SJSA1 (cell line): ENCODE results near the gene PCBP4. TPM values are rescaled to one million over a fixed set of nuclear protein-coding genes. Genes with fewer than 3 reads are reported as not detected.
"Not testable (repeated sequence)": the region's sequence is repeated elsewhere in the genome, so short reads cannot be mapped to it uniquely, and the experiment has no call there.

Experiments used
- DNase-seq, 2 experiments: peaks; one replicate each; pipeline ENCODE4 v3.0.0-alpha.2; 2015 to 2020; ENCODE audit warnings: low spot score in 2 of 2, low read depth in 1 of 2
- H3K27ac ChIP-seq: fragments of 250-450 bp; sonication (Bioruptor Pico); 2 replicates; pipeline ENCODE4 v1.5.1; 2020; ENCODE audit warnings: mild to moderate bottlenecking, moderate library complexity
- H3K27me3 ChIP-seq: fragments of 250-450 bp; sonication (Bioruptor Pico); replicated peaks from 2 replicates; pipeline ENCODE4 v1.5.1; 2020; ENCODE audit warnings: mild to moderate bottlenecking, moderate library complexity
- H3K36me3 ChIP-seq: fragments of 250-450 bp; sonication (Bioruptor Pico); 2 replicates; pipeline ENCODE4 v1.5.1; 2020; ENCODE audit warnings: mild to moderate bottlenecking
- H3K4me1 ChIP-seq: fragments of 250-450 bp; sonication (Bioruptor Pico); replicated peaks from 2 replicates; pipeline ENCODE4 v1.6.1; 2021; ENCODE audit warnings: mild to moderate bottlenecking
- H3K4me3 ChIP-seq: fragments of 250-450 bp; sonication (Bioruptor Pico); 2 replicates; pipeline ENCODE4 v1.5.1; 2020; ENCODE audit warnings: mild to moderate bottlenecking
- H3K9me3 ChIP-seq: fragments of 250-450 bp; sonication (Bioruptor Pico); replicated peaks from 2 replicates; pipeline ENCODE4 v1.5.1; 2020; ENCODE audit warnings: mild to moderate bottlenecking
- total RNA-seq: library from RNA; depleted of rRNA; stranded (reverse); fragments of >200 nt; shearing (Covaris generic); gene quantifications from 2 replicates; pipeline ENCODE4 v1.2.3, GENCODE V29; 2014; rRNA removed

The PCBP4 gene
- total RNA-seq, 1 experiment from 2014 or later = 138 TPM

GRCh38 chr3:51929420-51930003 lies 37.7 kb downstream of the PCBP4 start:
- Histone ChIP-seq H3K27ac (no peak overlapping the region), H3K27me3 (no peaks in the 10 kb centered on the region; the same call in 1 of the 2 replicates), H3K4me3 (no peak overlapping the region), H3K36me3 (peaks cover 13% of the 10 kb centered on the region), H3K9me3 (no peaks in the 10 kb centered on the region), H3K4me1 (no peaks in the 10 kb centered on the region)
- no peak for DNase-seq

- H3K27me3 ChIP-seq, H3K27ac ChIP-seq, H3K9me3 ChIP-seq, H3K36me3 ChIP-seq, DNase-seq, H3K4me3 ChIP-seq, H3K4me1 ChIP-seq: not testable (repeated sequence)
These were observed 38.3 kb downstream of the PCBP4 start for GRCh38 chr3:51928981-51929380.

- peaks cover 3% of the 10 kb centered on the region; the same call in 1 of the 2 replicates for H3K36me3 ChIP-seq
- H3K4me1 ChIP-seq = no peaks in the 10 kb centered on the region
- H3K9me3 ChIP-seq = no peaks in the 10 kb centered on the region
- no peaks in the 10 kb centered on the region; the same call in 1 of the 2 replicates for H3K27me3 ChIP-seq
- no peak overlapping the region for H3K27ac ChIP-seq
- DNase-seq = no peak
- no peak overlapping the region for H3K4me3 ChIP-seq
These were observed 38.8 kb downstream of the PCBP4 start for GRCh38 chr3:51928438-51928837.

- H3K4me3 ChIP-seq = no peak overlapping the region
- no peaks in the 10 kb centered on the region; the same call in 1 of the 2 replicates for H3K36me3 ChIP-seq
- no peak for DNase-seq
- no peaks in the 10 kb centered on the region for H3K4me1 ChIP-seq
- H3K9me3 ChIP-seq = no peaks in the 10 kb centered on the region
- H3K27me3 ChIP-seq = no peaks in the 10 kb centered on the region; the same call in 1 of the 2 replicates
- no peak overlapping the region for H3K27ac ChIP-seq
These were observed 39.9 kb downstream of the PCBP4 start for GRCh38 chr3:51927061-51927977.

- no peak for DNase-seq
- H3K27me3 ChIP-seq = no peaks in the 10 kb centered on the region; the same call in 1 of the 2 replicates
- no peak overlapping the region for H3K4me3 ChIP-seq
- no peaks in the 10 kb centered on the region for H3K4me1 ChIP-seq
- H3K9me3 ChIP-seq = no peaks in the 10 kb centered on the region
- no peak overlapping the region for H3K27ac ChIP-seq
- no peaks in the 10 kb centered on the region for H3K36me3 ChIP-seq
These were observed 46.1 kb downstream of the PCBP4 start for GRCh38 chr3:51921081-51921578.

- no peaks in the 10 kb centered on the region for H3K4me1 ChIP-seq
- no peak overlapping the region for H3K27ac ChIP-seq
- no peaks in the 10 kb centered on the region for H3K27me3 ChIP-seq
- H3K36me3 ChIP-seq = no peaks in the 10 kb centered on the region
- DNase-seq = no peak
- no peaks in the 10 kb centered on the region for H3K9me3 ChIP-seq
- H3K4me3 ChIP-seq = no peak overlapping the region
These were observed 50.8 kb downstream of the PCBP4 start for GRCh38 chr3:51916418-51916817.

GRCh38 chr3:51908026-51908425 lies 59.2 kb downstream of the PCBP4 start:
- Histone ChIP-seq H3K4me1 (no peaks in the 10 kb centered on the region), H3K9me3 (no peaks in the 10 kb centered on the region), H3K36me3 (no peaks in the 10 kb centered on the region), H3K27me3 (no peaks in the 10 kb centered on the region), H3K27ac (no peak overlapping the region), H3K4me3 (no peak overlapping the region)
- no peak for DNase-seq

Other genes with a start within 250 kb of the PCBP4 start
- gene IQCF6, start 188.2 kb downstream of the PCBP4 start, total RNA-seq = not detected in 2 replicates
- gene IQCF2, start 105.8 kb downstream of the PCBP4 start, total RNA-seq = not detected in 2 replicates
- not detected in 2 replicates for gene IQCF5, start 91.9 kb downstream of the PCBP4 start, total RNA-seq
- not detected in 2 replicates for gene IQCF1, start 64.1 kb downstream of the PCBP4 start, total RNA-seq
- gene RRP9, start 25.6 kb downstream of the PCBP4 start, total RNA-seq = 41.0 and 45.5 TPM in 2 replicates
- 14.7 and 17.9 TPM in 2 replicates for gene PARP3, start 25.1 kb downstream of the PCBP4 start, total RNA-seq
- not detected in 2 replicates for gene GPR62, start 12.1 kb downstream of the PCBP4 start, total RNA-seq
- 26.6 and 31.0 TPM in 2 replicates for gene ABHD14B, start 6.6 kb upstream of the PCBP4 start, total RNA-seq
- gene ABHD14A, start 7.6 kb upstream of the PCBP4 start, total RNA-seq = 2.3 and 13.2 TPM in 2 replicates
- 11.0 and 19.0 TPM in 2 replicates for gene ACY1, start 16.1 kb upstream of the PCBP4 start, total RNA-seq
- gene RPL29, start 28.4 kb upstream of the PCBP4 start, total RNA-seq = 462 and 868 TPM in 2 replicates
- 7.9 and 13.3 TPM in 2 replicates for gene DUSP7, start 89.1 kb upstream of the PCBP4 start, total RNA-seq
- 12.8 and 14.2 TPM in 2 replicates for gene POC1A, start 187.0 kb upstream of the PCBP4 start, total RNA-seq
- 26.6 and 44.8 TPM in 2 replicates for gene ALAS1, start 230.7 kb upstream of the PCBP4 start, total RNA-seq